H1 (cell line): ENCODE results near the gene TRIM47. TPM values are rescaled to one million over a fixed set of nuclear protein-coding genes. Genes with fewer than 3 reads are reported as not detected.

Experiments
- CTCF ChIA-PET: fragments of 300-600 bp; sonication (Branson Sonifier 250); formaldehyde crosslinking; loops from one replicate; lab custom pipeline; 2021; ENCODE audit not compliant: partially characterized antibody; lab: Charles Lee
- POLR2A ChIA-PET: fragments of 300-600 bp; sonication (Branson Sonifier 250); formaldehyde crosslinking; loops from one replicate; lab custom pipeline; 2021; ENCODE audit warnings: inconsistent platforms; ENCODE audit not compliant: partially characterized antibody; lab: Charles Lee
- DNase-seq, 2 experiments: peaks; one replicate each; pipeline versions ENCODE4 v3.0.0 to v3.0.0-alpha.2; 2010 to 2022; ENCODE audit warnings: low spot score in 2 of 2, low read depth in 1 of 2, mixed read lengths in 1 of 2
- FAIRE-seq: peaks from 2 replicates; lab custom pipeline; 2011; peaks lifted over from hg19 to GRCh38; lab: Jason Lieb, UNC
- H2AFZ ChIP-seq: 2 replicates; pipeline ENCODE4 v1.8.1; 2012; ENCODE audit warnings: low read length, inconsistent platforms
- H2AK5ac ChIP-seq: 2 replicates; pipeline ENCODE4 v1.6.1; 2013; ENCODE audit warnings: low read depth, low read length
- H2BK120ac ChIP-seq: replicated peaks from 2 replicates; pipeline ENCODE3; 2013; ENCODE audit warnings: low read depth, low read length, inconsistent platforms
- H2BK12ac ChIP-seq: 2 replicates; pipeline ENCODE4 v1.6.1; 2013; ENCODE audit warnings: low read depth, low read length
- H2BK15ac ChIP-seq: 2 replicates; pipeline ENCODE4 v1.6.1; 2013; ENCODE audit warnings: low read length
- H2BK20ac ChIP-seq: 2 replicates; pipeline ENCODE4 v1.6.1; 2013; ENCODE audit warnings: low read length
- H2BK5ac ChIP-seq: 2 replicates; pipeline ENCODE4 v1.6.1; 2013; ENCODE audit warnings: low read depth, low read length
- H3K14ac ChIP-seq: 2 replicates; pipeline ENCODE4 v1.6.1; 2013; ENCODE audit warnings: inconsistent platforms; ENCODE audit not compliant: insufficient read length
- H3K18ac ChIP-seq: 2 replicates; pipeline ENCODE4 v1.6.1; 2013; ENCODE audit warnings: low read length; ENCODE audit errors: extremely low read depth
- H3K23ac ChIP-seq: 2 replicates; pipeline ENCODE4 v1.6.1; 2013; ENCODE audit warnings: inconsistent platforms; ENCODE audit not compliant: insufficient read length
- H3K23me2 ChIP-seq: 2 replicates; pipeline ENCODE4 v1.6.1; 2013; ENCODE audit warnings: low read depth, low read length
- H3K27ac ChIP-seq: 2 replicates; pipeline ENCODE4 v1.6.1; 2011; ENCODE audit warnings: low read depth, low read length, inconsistent platforms
- H3K27me3 ChIP-seq, 4 experiments: replicated peaks in 1 of 4; 1 replicate in 1 of 4; 2 replicates in 3 of 4; pipeline versions ENCODE4 v1.6.1 to v1.8.1; 2011 to 2013; ENCODE audit warnings: low read length in 3 of 4, mild to moderate bottlenecking in 3 of 4, inconsistent platforms in 2 of 4, mixed read lengths in 2 of 4, moderate library complexity in 1 of 4; ENCODE audit not compliant: control insufficient read depth in 3 of 4, insufficient read depth in 3 of 4; ENCODE audit errors: extremely low read depth in 1 of 4
- H3K36me3 ChIP-seq, 4 experiments: 2 replicates each; pipeline versions ENCODE4 v1.6.1 to v1.8.1; 2011 to 2013; ENCODE audit warnings: mild to moderate bottlenecking in 4 of 4, low read length in 3 of 4, moderate library complexity in 2 of 4, control low read depth in 1 of 4, inconsistent platforms in 1 of 4; ENCODE audit not compliant: insufficient read depth in 4 of 4, control insufficient read depth in 2 of 4
- H3K4ac ChIP-seq: replicated peaks from 2 replicates; pipeline ENCODE3; 2013; ENCODE audit warnings: low read length, low read depth, mixed read lengths, inconsistent platforms; ENCODE audit not compliant: insufficient read length
- H3K4me1 ChIP-seq, 4 experiments: replicated peaks in 1 of 4; 1 replicate in 1 of 4; 2 replicates in 3 of 4; pipeline versions ENCODE4 v1.6.1 to v1.8.1; 2011 to 2013; ENCODE audit warnings: low read length in 3 of 4, inconsistent platforms in 2 of 4, mixed read lengths in 1 of 4; ENCODE audit not compliant: insufficient read depth in 4 of 4, control insufficient read depth in 3 of 4
- H3K4me2 ChIP-seq, 2 experiments: 2 replicates each; pipeline versions ENCODE4 v1.6.1 to v1.8.1; 2011 to 2013; ENCODE audit warnings: low read depth in 2 of 2, low read length in 2 of 2, control low read depth in 1 of 2, inconsistent platforms in 1 of 2, mild to moderate bottlenecking in 1 of 2; ENCODE audit not compliant: insufficient read depth in 1 of 2
- H3K4me3 ChIP-seq, 4 experiments: fragments of 200-600, 300-600 bp in 1 of 4; sonication (generic), shearing (Covaris generic), sonication (Bioruptor Twin) in 1 of 4; 2 replicates each; pipeline versions ENCODE4 v1.5.1 to v1.8.1; 2011 to 2016; ENCODE audit warnings: low read length in 4 of 4, low read depth in 3 of 4, control low read depth in 2 of 4, inconsistent platforms in 2 of 4, mild to moderate bottlenecking in 2 of 4, mixed read lengths in 1 of 4, moderate library complexity in 1 of 4; ENCODE audit not compliant: insufficient read depth in 2 of 4; ENCODE audit errors: extremely low read depth in 1 of 4
- H3K56ac ChIP-seq: replicated peaks from 2 replicates; pipeline ENCODE3; 2013; ENCODE audit warnings: low read depth, mild to moderate bottlenecking, mixed read lengths, low read length, inconsistent platforms; ENCODE audit not compliant: insufficient read length
- H3K79me1 ChIP-seq: 2 replicates; pipeline ENCODE4 v1.6.1; 2013; ENCODE audit warnings: low read depth, low read length, control low read depth
- H3K79me2 ChIP-seq, 2 experiments: 2 replicates each; pipeline versions ENCODE4 v1.6.1 to v1.8.1; 2012 to 2013; ENCODE audit warnings: low read length in 2 of 2, mild to moderate bottlenecking in 2 of 2, inconsistent platforms in 1 of 2; ENCODE audit not compliant: insufficient read depth in 2 of 2, control insufficient read depth in 1 of 2
- H3K9ac ChIP-seq, 4 experiments: replicated peaks in 1 of 4; 1 replicate in 1 of 4; 2 replicates in 3 of 4; pipeline versions ENCODE4 v1.6.1 to v1.8.1; 2011 to 2013; ENCODE audit warnings: low read depth in 3 of 4, low read length in 3 of 4, control low read depth in 2 of 4, mild to moderate bottlenecking in 2 of 4, moderate library complexity in 2 of 4, inconsistent platforms in 1 of 4; ENCODE audit errors: extremely low read depth in 1 of 4
- H3K9me3 ChIP-seq, 2 experiments: 2 replicates each; pipeline versions ENCODE4 v1.6.1 to v1.8.1; 2012 to 2013; ENCODE audit warnings: mild to moderate bottlenecking in 2 of 2, moderate library complexity in 2 of 2, control low read depth in 1 of 2, inconsistent platforms in 1 of 2, low read depth in 1 of 2, low read length in 1 of 2, mixed read lengths in 1 of 2; ENCODE audit not compliant: insufficient read depth in 2 of 2
- H4K20me1 ChIP-seq, 2 experiments: replicated peaks in 1 of 2; 2 replicates each; pipeline versions ENCODE3 to v1.8.1; 2011 to 2013; ENCODE audit warnings: inconsistent platforms in 2 of 2, low read length in 2 of 2, mild to moderate bottlenecking in 1 of 2; ENCODE audit not compliant: insufficient read depth in 2 of 2, control insufficient read depth in 1 of 2
- H4K5ac ChIP-seq: 2 replicates; pipeline ENCODE4 v1.6.1; 2013; ENCODE audit warnings: low read length, low read depth, mixed read lengths, inconsistent platforms; ENCODE audit not compliant: insufficient read length
- H4K8ac ChIP-seq: 2 replicates; pipeline ENCODE4 v1.8.0; 2013; ENCODE audit warnings: mild to moderate bottlenecking, moderate library complexity, low read length, inconsistent platforms; ENCODE audit not compliant: insufficient read depth; ENCODE audit errors: extremely low read depth
- H4K91ac ChIP-seq: replicated peaks from 2 replicates; pipeline ENCODE3; 2013; ENCODE audit warnings: low read length, mixed read lengths, inconsistent platforms; ENCODE audit not compliant: insufficient read length
- CEBPB ChIP-seq: IDR thresholded peaks from 2 replicates; pipeline ENCODE4 v1.6.1; 2012; ENCODE audit warnings: low read depth, low read length
- CTCF ChIP-seq, 3 experiments: IDR thresholded peaks; 1 replicate in 2 of 3; 2 replicates in 1 of 3; pipeline versions ENCODE4 v1.5.1 to v1.6.1; 2011; ENCODE audit warnings: low read length in 3 of 3, mild to moderate bottlenecking in 3 of 3, inconsistent platforms in 2 of 3, low read depth in 1 of 3, moderate library complexity in 1 of 3; ENCODE audit not compliant: insufficient read depth in 1 of 3; ENCODE audit errors: control extremely low read depth in 1 of 3
- SP4 ChIP-seq: IDR thresholded peaks from 2 replicates; pipeline ENCODE4 v1.6.1; 2012; ENCODE audit warnings: low read length, inconsistent platforms
- ZNF274 ChIP-seq: IDR thresholded peaks from 2 replicates; pipeline ENCODE4 v1.7.0; 2012; ENCODE audit warnings: low read length, borderline replicate concordance; ENCODE audit errors: extremely low read depth
- WGBS, 2 experiments: shearing (Covaris generic) in 1 of 2; methylation state at CpG; one replicate each; pipeline versions ENCODE4 v1.1.6 to v1.1.7; 2013 to 2015; ENCODE audit warnings: low lambda C conversion rate in 2 of 2, mixed read lengths in 2 of 2, inconsistent platforms in 1 of 2, low coverage in 1 of 2, missing lambda C conversion rate in 1 of 2; ENCODE audit not compliant: insufficient replicate concordance in 2 of 2, insufficient coverage in 1 of 2, insufficient read length in 1 of 2; ENCODE audit errors: extremely low coverage in 1 of 2, missing lambda C conversion rate in 1 of 2; 5-methylcytosine and 5-hydroxymethylcytosine counted together
- polyA plus RNA-seq, 7 experiments: library from polyadenylated mRNA; depleted of rRNA in 3 of 7; stranded (reverse) in 5 of 7; unstranded in 2 of 7; fragments of >200 nt in 5 of 7; fragments of 200-250 nt in 2 of 7; gene quantifications; 1 replicate in 5 of 7; 2 replicates in 1 of 7; 4 replicates in 1 of 7; pipeline versions ENCODE4 v1.2.1 to v1.2.3, GENCODE V29; 2011 to 2013; ENCODE audit warnings: missing spikeins in 2 of 7, mixed read lengths in 2 of 7
- total RNA-seq: library from RNA; stranded (reverse); fragmentation: NEBNext Ultra II Directional; extraction: Animal tissue kit (Norgen Biotek cat#: 25700); gene quantifications from 2 replicates; pipeline ENCODE4 v1.2.1, GENCODE V29; 2021

TRIM47 gene
- total and polyA plus RNA-seq, 2 of the 8 experiments (the other 6 are each of a cell fraction or from before 2014, with no cell fraction given), result 6.3 to 6.4 TPM

DNA sequence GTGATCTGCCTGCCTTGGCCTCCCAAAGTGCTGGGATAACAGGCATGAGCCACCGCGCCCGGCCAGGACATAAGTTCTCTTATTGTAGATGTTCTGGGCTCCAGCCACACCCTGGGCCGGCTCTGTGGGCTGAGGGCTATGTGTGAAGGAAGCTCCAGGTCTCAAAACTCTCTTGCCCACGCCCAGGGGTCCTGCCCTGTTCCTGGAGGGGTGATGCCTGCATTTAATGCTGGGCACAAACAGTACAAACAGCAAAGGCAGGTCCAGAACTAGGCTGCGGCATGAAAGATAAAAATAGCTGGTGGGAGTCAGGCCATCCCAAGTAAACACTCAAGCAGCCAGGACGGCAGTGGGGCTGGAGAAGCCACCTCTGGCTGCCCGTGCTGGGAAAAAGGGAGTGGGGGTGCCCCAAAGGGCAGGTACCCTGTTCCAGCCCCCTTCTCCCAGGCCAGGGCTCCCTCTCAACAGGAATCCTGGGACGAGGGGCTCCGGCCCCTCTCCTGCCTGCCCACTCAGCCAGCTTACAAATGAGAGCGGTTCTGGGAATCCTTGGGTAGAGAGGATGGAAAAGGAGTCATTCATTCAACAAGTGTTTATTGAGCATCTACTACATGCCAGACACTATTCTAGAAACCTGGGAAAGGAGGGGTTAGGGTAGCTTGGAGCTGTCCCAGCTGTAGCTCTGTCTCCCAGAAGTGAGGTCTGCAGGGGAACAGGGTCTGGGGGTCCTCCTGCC is 4.6 kb downstream of the TRIM47 start:
- 87% methylated on average over 11 of the region's 11 CpGs; no CpG with 5 or more reads in 1 of the 2 experiments for WGBS, 2 experiments
- no peak overlapping the region for H4K8ac ChIP-seq
- no peak overlapping the region for H2BK5ac ChIP-seq
- no peak overlapping the region for H3K4me3 ChIP-seq
- H2BK20ac ChIP-seq, result no peak overlapping the region
- CTCF ChIA-PET, result interaction anchor here (0.6 to 11.3 kb wide), 8 partner anchors 12 to 516 kb away, joined by 3 to 157 read pairs (median 4); partner anchors contain the start of genes CDK3, TRIM65 and WBP2
- no peak overlapping the region for H3K56ac ChIP-seq
- TF ChIP-seq CTCF (IDR thresholded peaks at IDR 0.05; ENCODE audit: control extremely low read depth in 1 of 3, insufficient read depth in 1 of 3, low read depth in 1 of 3, low read length in 3 of 3), result no peak
- no peak for TF ChIP-seq ZNF274
- TF ChIP-seq CEBPB, result no peak
- no peak for TF ChIP-seq SP4
- no peak overlapping the region for H2BK15ac ChIP-seq
- no peak overlapping the region for H2AFZ ChIP-seq
- no peaks in the 10 kb centered on the region for H3K79me1 ChIP-seq
- H3K79me2 ChIP-seq, result no peaks in the 10 kb centered on the region
- no peak overlapping the region for H3K4ac ChIP-seq
- POLR2A ChIA-PET, result interaction anchor here (1.0 to 12.1 kb wide), 6 partner anchors 12 to 98 kb away, joined by 3 to 143 read pairs (median 3); partner anchors contain the start of genes TRIM65 and WBP2
- H4K91ac ChIP-seq, result no peak overlapping the region
- peaks cover 10 to 26% (median 20%) of the 10 kb centered on the region in 4 experiments; a peak in 6 of 7 replicates for H3K27me3 ChIP-seq
- no peak overlapping the region for H3K23ac ChIP-seq
- H3K27ac ChIP-seq, result no peak overlapping the region
- no peaks in the 10 kb centered on the region for H4K20me1 ChIP-seq
- no peak overlapping the region for H2BK12ac ChIP-seq
- no peak overlapping the region for H3K4me2 ChIP-seq
- DNase-seq (no peak), FAIRE-seq (no peak)
- peaks cover 14% of the 10 kb centered on the region; the same call in 1 of the 2 replicates for H3K23me2 ChIP-seq
- peaks cover 0 to 26% (median 13%) of the 10 kb centered on the region in 4 experiments; a peak in 6 of 7 replicates for H3K4me1 ChIP-seq
- no peak overlapping the region for H2AK5ac ChIP-seq
- no peaks in the 10 kb centered on the region for H3K9me3 ChIP-seq
- no peak overlapping the region for H3K9ac ChIP-seq
- no peak overlapping the region for H3K14ac ChIP-seq
- H3K18ac ChIP-seq, result no peak overlapping the region
- no peak overlapping the region for H2BK120ac ChIP-seq
- H4K5ac ChIP-seq, result no peak overlapping the region
- H3K36me3 ChIP-seq, result no peaks in the 10 kb centered on the region
